K562 (cell line): ENCODE data around the gene DOCK4. TPM values are rescaled to one million over a fixed set of nuclear protein-coding genes. Genes with fewer than 3 reads are reported as not detected.

Experiments used
- ATAC-seq: fragments of 200-7000 bp; cut with Tn5 transposase; 3 replicates; pipeline ENCODE4 v1.9.1; 2020; ENCODE audit warnings: moderate library complexity
- BruUV-seq: library from RNA; stranded (reverse); fragments of 400-500 nt; replicated peaks from 2 replicates; lab custom pipeline; 2021; lab: Mats Ljungman, UMichigan
- CTCF ChIA-PET: fragments of 300-600 bp; formaldehyde crosslinking; extraction: SDS; loops from one replicate; lab custom pipeline; 2021; ENCODE audit warnings: low intra/inter-chr PET ratio; lab: Yijun Ruan, JAX
- POLR2A ChIA-PET: fragments of 300-600, 350-650 bp; sonication (Branson Sonifier 250); formaldehyde crosslinking; extraction: SDS; loops from one replicate; lab custom pipeline; 2021; ENCODE audit warnings: antibody characterized with exemption, inconsistent platforms; lab: Yijun Ruan, JAX
- DNase-seq, 4 experiments: peaks; one replicate each; pipeline versions ENCODE4 v3.0.0 to v3.0.0-alpha.2; 2011 to 2018; ENCODE audit warnings: low spot score in 3 of 4, mixed read lengths in 3 of 4; ENCODE audit errors: extremely low read depth in 1 of 4
- FAIRE-seq: peaks from 2 replicates; lab custom pipeline; 2011; peaks lifted over from hg19 to GRCh38; lab: Jason Lieb, UNC
- H2AFZ ChIP-seq: 2 replicates; pipeline ENCODE4 v1.6.0; 2011; ENCODE audit warnings: low read depth, low read length, control low read depth, inconsistent platforms
- H3K27ac ChIP-seq: fragments of 200-600 bp; 3 replicates; pipeline ENCODE4 v1.8.0; 2011; ENCODE audit warnings: low read depth, mild to moderate bottlenecking, control low read depth, inconsistent platforms, low read length, moderate library complexity, mixed read lengths; ENCODE audit errors: extremely low read depth
- H3K27me3 ChIP-seq, 2 experiments: fragments of 300-600 bp in 1 of 2; 2 replicates in 1 of 2; 3 replicates in 1 of 2; pipeline versions ENCODE4 v1.6.0 to v1.8.0; 2011; ENCODE audit warnings: inconsistent platforms in 2 of 2, low read length in 2 of 2, mild to moderate bottlenecking in 1 of 2, mixed read lengths in 1 of 2, moderate library complexity in 1 of 2; ENCODE audit not compliant: control insufficient read depth in 2 of 2, insufficient read depth in 2 of 2
- H3K36me3 ChIP-seq: fragments of 300-600 bp; 3 replicates; pipeline ENCODE4 v1.8.0; 2011; ENCODE audit warnings: mild to moderate bottlenecking, low read length, inconsistent platforms; ENCODE audit not compliant: control insufficient read depth, insufficient read depth
- H3K4me1 ChIP-seq, 2 experiments: fragments of 200-600 bp in 1 of 2; replicated peaks in 1 of 2; 2 replicates in 1 of 2; 3 replicates in 1 of 2; pipeline versions ENCODE4 v1.5.1 to v1.8.0; 2011; ENCODE audit warnings: inconsistent platforms in 2 of 2, low read length in 2 of 2, mild to moderate bottlenecking in 1 of 2, mixed read lengths in 1 of 2, moderate library complexity in 1 of 2; ENCODE audit not compliant: control insufficient read depth in 2 of 2, insufficient read depth in 2 of 2
- H3K4me2 ChIP-seq: 2 replicates; pipeline ENCODE4 v1.6.1; 2011; ENCODE audit warnings: low read length, control low read depth, inconsistent platforms, mixed read lengths; ENCODE audit not compliant: insufficient read depth
- H3K4me3 ChIP-seq: fragments of 200-600 bp; sonication (generic), shearing (Covaris generic); 2 replicates; pipeline ENCODE4 v1.5.1; 2016; ENCODE audit warnings: control low read depth, inconsistent platforms
- H3K79me2 ChIP-seq: fragments of 200-600 bp; 3 replicates; pipeline ENCODE4 v1.8.0; 2011; ENCODE audit warnings: low read length, inconsistent platforms; ENCODE audit not compliant: control insufficient read depth, insufficient read depth
- H3K9ac ChIP-seq, 2 experiments: 2 replicates each; pipeline versions ENCODE4 v1.6.0 to v1.6.1; 2011; ENCODE audit warnings: low read depth in 2 of 2, low read length in 2 of 2, control low read depth in 1 of 2, inconsistent platforms in 1 of 2, mild to moderate bottlenecking in 1 of 2, mixed read lengths in 1 of 2; ENCODE audit not compliant: insufficient read depth in 1 of 2
- H3K9me1 ChIP-seq: one replicate; pipeline ENCODE4 v1.6.0; 2011; ENCODE audit warnings: inconsistent platforms, mild to moderate bottlenecking, low read length, moderate library complexity; ENCODE audit not compliant: control insufficient read depth, insufficient read depth
- H3K9me3 ChIP-seq: replicated peaks from 2 replicates; pipeline ENCODE4 v1.5.1; 2011; ENCODE audit warnings: low read depth, low read length, inconsistent platforms; ENCODE audit not compliant: control insufficient read depth, insufficient read depth
- H4K20me1 ChIP-seq: replicated peaks from 2 replicates; pipeline ENCODE4 v1.6.1; 2011; ENCODE audit warnings: low read length, inconsistent platforms, mixed read lengths; ENCODE audit not compliant: control insufficient read depth, insufficient read depth
- IRF2 ChIP-seq: sonication (generic); formaldehyde crosslinking; IDR thresholded peaks from 2 replicates; pipeline ENCODE4 v1.8.1; 2022; ENCODE audit warnings: mild to moderate bottlenecking, missing genetic modification reagents
- MCM5 ChIP-seq: fragments of 450-650 bp; IDR thresholded peaks from 2 replicates; pipeline ENCODE4 v1.6.1; 2016; ENCODE audit warnings: low read depth
- NCOA1 ChIP-seq: fragments of 450-650 bp; IDR thresholded peaks from 2 replicates; pipeline ENCODE4 v1.6.1; 2016; ENCODE audit warnings: low read depth
- NR2C2 ChIP-seq, 2 experiments: fragments of 200-800 bp in 1 of 2; sonication (Bioruptor generic) in 1 of 2; sonication (generic) in 1 of 2; formaldehyde crosslinking in 1 of 2; IDR thresholded peaks; 2 replicates each; pipeline versions ENCODE4 v1.6.1 to v1.8.0; 2016 to 2022; ENCODE audit warnings: mild to moderate bottlenecking in 1 of 2, missing compliant biosample characterization in 1 of 2, missing genetic modification characterization in 1 of 2, missing genetic modification reagents in 1 of 2
- NUFIP1 ChIP-seq: fragments of 450-650 bp; IDR thresholded peaks from 2 replicates; pipeline ENCODE4 v1.6.1; 2018; ENCODE audit not compliant: partially characterized antibody
- PRPF4 ChIP-seq: fragments of 200-400 bp; formaldehyde crosslinking; IDR thresholded peaks from one replicate; pipeline ENCODE4 v1.6.1; 2017; ENCODE audit warnings: low read length, low read depth, mild to moderate bottlenecking; ENCODE audit not compliant: insufficient read depth, poor library complexity, severe bottlenecking
- SIN3A ChIP-seq, 2 experiments: fragments of 150-350 bp in 1 of 2; IDR thresholded peaks; 2 replicates each; pipeline ENCODE4 v1.6.1; 2011 to 2016; ENCODE audit warnings: borderline replicate concordance in 2 of 2, low read depth in 2 of 2, low read length in 2 of 2, mild to moderate bottlenecking in 2 of 2, moderate library complexity in 2 of 2; ENCODE audit not compliant: control insufficient read depth in 1 of 2
- SMAD2 ChIP-seq: fragments of 150-350 bp; IDR thresholded peaks from 2 replicates; pipeline ENCODE4 v1.6.1; 2014; ENCODE audit warnings: low read depth, mild to moderate bottlenecking, low read length
- TBL1XR1 ChIP-seq, 2 experiments: IDR thresholded peaks; 2 replicates each; pipeline ENCODE4 v1.6.1; 2012; ENCODE audit warnings: improper control_type of control experiment in 2 of 2, low read length in 2 of 2, mild to moderate bottlenecking in 1 of 2
- U2AF1 ChIP-seq: fragments of 200-400 bp; formaldehyde crosslinking; optimal IDR thresholded peaks from 2 replicates; pipeline ENCODE3; 2017; ENCODE audit warnings: mild to moderate bottlenecking, low read depth, low read length, moderate library complexity
- ZC3H11A ChIP-seq: IDR thresholded peaks from 2 replicates; pipeline ENCODE4 v1.6.1; 2012; ENCODE audit warnings: low read depth, low read length, improper control_type of control experiment
- ZNF140 ChIP-seq: fragments of 250-450 bp; sonication (Bioruptor Pico); IDR thresholded peaks from 2 replicates; pipeline ENCODE4 v1.8.0; 2021; ENCODE audit warnings: moderate library complexity, mild to moderate bottlenecking, inconsistent platforms
- ZNF253 ChIP-seq: fragments of 250-450 bp; sonication (Bioruptor Pico); conservative IDR thresholded peaks from 2 replicates; pipeline ENCODE4 v1.6.1; 2021; ENCODE audit warnings: mild to moderate bottlenecking
- ZNF282 ChIP-seq: sonication (generic); formaldehyde crosslinking; IDR thresholded peaks from 2 replicates; pipeline ENCODE4 v1.8.1; 2023; ENCODE audit warnings: missing genetic modification reagents
- ZNF41 ChIP-seq: fragments of 250-450 bp; sonication (Bioruptor Pico); conservative IDR thresholded peaks from 2 replicates; pipeline ENCODE4 v1.4.0; 2020; ENCODE audit warnings: mild to moderate bottlenecking
- WGBS: fragments of 100-300 bp; shearing (Covaris generic); methylation state at CpG from one replicate; pipeline ENCODE4 v1.1.6; 2016; ENCODE audit warnings: low coverage, mixed read lengths; ENCODE audit not compliant: insufficient coverage; ENCODE audit errors: missing lambda C conversion rate; 5-methylcytosine and 5-hydroxymethylcytosine counted together
- in situ Hi-C: fragments of 300-500 bp; cut with MboI; formaldehyde crosslinking; loops from 4 replicates; pipeline ENCODE4 v1.15.0; 2018; ENCODE audit warnings: inconsistent platforms, mixed read lengths
- intact Hi-C: fragments of 100-400 bp; cut with micrococcal nuclease; formaldehyde crosslinking; loops from 2 replicates; pipeline ENCODE4 v1.14.2; 2022
- polyA plus RNA-seq, 8 experiments: library from polyadenylated mRNA; depleted of rRNA in 4 of 8; stranded (reverse) in 5 of 8; unstranded in 3 of 8; fragments of >200 nt; fragmentation: Nextera tagmentation in 2 of 8; fragmentation: Illumina TruSeq in 1 of 8; extraction: Ambion mirVana in 2 of 8; extraction: Trizol in 1 of 8; gene quantifications; 2 replicates each; pipeline versions ENCODE4 v1.2.1 to v1.2.3, GENCODE V29; 2011 to 2014; ENCODE audit warnings: inconsistent platforms in 1 of 8, missing spikeins in 1 of 8
- total RNA-seq, 7 experiments: library from RNA; depleted of rRNA in 6 of 7; stranded (reverse); fragments of >200 nt in 6 of 7; fragmentation: Illumina TruSeq in 2 of 7; extraction: Trizol in 2 of 7; gene quantifications; 2 replicates each; pipeline versions ENCODE4 v1.2.1 to v1.2.3, GENCODE V29; 2011 to 2021; ENCODE audit warnings: low replicate concordance in 1 of 7

The DOCK4 gene
- total and polyA plus RNA-seq, 9 of the 15 experiments (the other 6 are each of a cell fraction or from before 2014, with no cell fraction given) = 0.42 to 5.7 (median 2.3) TPM

- Histone ChIP-seq H3K36me3 (no peaks in the 10 kb centered on the region), H3K4me3 (no peak overlapping the region), H3K4me1 (no peaks in the 10 kb centered on the region), H3K9me1 (no peaks in the 10 kb centered on the region), H3K9me3 (no peaks in the 10 kb centered on the region), H3K79me2 (no peaks in the 10 kb centered on the region), H3K4me2 (no peak overlapping the region), H3K27me3 (peaks cover 5 to 9% of the 10 kb centered on the region in 2 experiments; a peak in 3 of 5 replicates), H3K27ac (no peak overlapping the region), H2AFZ (no peak overlapping the region), H4K20me1 (no peaks in the 10 kb centered on the region), H3K9ac (no peak overlapping the region)
- TF ChIP-seq U2AF1 (no peak), PRPF4 (no peak), MCM5 (no peak), SIN3A (IDR thresholded peaks at IDR 0.05; ENCODE audit: borderline replicate concordance in 2 of 2, control insufficient read depth in 1 of 2, low read depth in 2 of 2, low read length in 2 of 2) (no peak), ZNF41 (CRISPR knock-in tag) (no peak), SMAD2 (no peak), ZNF253 (no peak), NUFIP1 (no peak), ZC3H11A (no peak), IRF2 (no peak), ZNF282 (no peak), ZNF140 (CRISPR knock-in tag) (no peak), NCOA1 (no peak), TBL1XR1 (IDR thresholded peaks at IDR 0.05; ENCODE audit: low read length in 2 of 2) (no peak), NR2C2 (CRISPR knock-in tag; IDR thresholded peaks at IDR 0.05) (no peak), NR2C2 (tag; IDR thresholded peaks at IDR 0.05) (no peak)
- in situ Hi-C loops (no loop called here), intact Hi-C loops (no loop called here)
- no peak for ATAC-seq
- CTCF ChIA-PET = no interaction called here
- POLR2A ChIA-PET = no interaction called here
- BruUV-seq = no TSS peak
- no peak for DNase-seq
- WGBS = 0% methylated on average over 2 of the region's 2 CpGs
- FAIRE-seq = no peak
Observed at GRCh38 chr7:112104120-112104519, 102.1 kb downstream of the DOCK4 start.
